ENCODE results near the gene VDAC2.

DNA sequence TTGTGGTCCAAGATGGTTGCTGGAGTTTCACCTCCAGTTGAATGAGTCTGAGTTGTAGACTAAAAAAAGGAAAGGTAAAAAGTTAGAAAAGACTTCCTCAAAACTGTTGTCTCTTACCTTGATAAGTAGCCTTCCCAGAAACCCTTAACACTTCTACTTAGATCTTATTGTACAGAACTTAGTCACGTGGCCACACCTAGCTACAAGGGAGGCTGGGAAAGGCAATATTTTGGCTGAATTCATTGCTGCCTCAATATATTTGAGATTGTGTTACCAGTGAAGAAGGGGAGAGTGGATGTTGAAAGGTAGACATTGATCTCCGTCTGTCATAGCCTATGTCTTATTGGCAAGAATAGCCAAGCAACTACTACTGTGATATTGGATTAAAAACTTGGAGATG is 35.5 kb upstream of the VDAC2 start:
- TF ChIP-seq POLR2A (IDR thresholded peaks at IDR 0.05): no peak
- TF ChIP-seq, protein P1, sequence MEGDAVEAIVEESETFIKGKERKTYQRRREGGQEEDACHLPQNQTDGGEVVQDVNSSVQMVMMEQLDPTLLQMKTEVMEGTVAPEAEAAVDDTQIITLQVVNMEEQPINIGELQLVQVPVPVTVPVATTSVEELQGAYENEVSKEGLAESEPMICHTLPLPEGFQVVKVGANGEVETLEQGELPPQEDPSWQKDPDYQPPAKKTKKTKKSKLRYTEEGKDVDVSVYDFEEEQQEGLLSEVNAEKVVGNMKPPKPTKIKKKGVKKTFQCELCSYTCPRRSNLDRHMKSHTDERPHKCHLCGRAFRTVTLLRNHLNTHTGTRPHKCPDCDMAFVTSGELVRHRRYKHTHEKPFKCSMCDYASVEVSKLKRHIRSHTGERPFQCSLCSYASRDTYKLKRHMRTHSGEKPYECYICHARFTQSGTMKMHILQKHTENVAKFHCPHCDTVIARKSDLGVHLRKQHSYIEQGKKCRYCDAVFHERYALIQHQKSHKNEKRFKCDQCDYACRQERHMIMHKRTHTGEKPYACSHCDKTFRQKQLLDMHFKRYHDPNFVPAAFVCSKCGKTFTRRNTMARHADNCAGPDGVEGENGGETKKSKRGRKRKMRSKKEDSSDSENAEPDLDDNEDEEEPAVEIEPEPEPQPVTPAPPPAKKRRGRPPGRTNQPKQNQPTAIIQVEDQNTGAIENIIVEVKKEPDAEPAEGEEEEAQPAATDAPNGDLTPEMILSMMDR (IDR thresholded peaks at IDR 0.05): no peak
